K562 (cell line): ENCODE results near the gene IRGQ. TPM values are rescaled to one million over a fixed set of nuclear protein-coding genes. Genes with fewer than 3 reads are reported as not detected.

Experiments
- ATF1 ChIP-seq, 2 experiments: fragments of 450-650 bp in 1 of 2; IDR thresholded peaks; 2 replicates each; pipeline ENCODE4 v1.6.1; 2016; ENCODE audit warnings: missing compliant biosample characterization in 1 of 2, missing genetic modification characterization in 1 of 2
- BMI1 ChIP-seq: fragments of 150-350 bp; IDR thresholded peaks from 2 replicates; pipeline ENCODE4 v1.6.1; 2014; ENCODE audit warnings: low read length
- CCNT2 ChIP-seq: IDR thresholded peaks from 2 replicates; pipeline ENCODE4 v1.6.1; 2011; ENCODE audit warnings: borderline replicate concordance, low read depth, mild to moderate bottlenecking, moderate library complexity, mixed read lengths, low read length; ENCODE audit not compliant: insufficient read length; ENCODE audit errors: extremely low read depth
- CSDE1 ChIP-seq, 2 experiments: fragments of 450-650 bp; IDR thresholded peaks; 2 replicates each; pipeline ENCODE4 v1.6.1; 2016; ENCODE audit warnings: mild to moderate bottlenecking in 1 of 2
- DPF2 ChIP-seq: fragments of 450-650 bp; IDR thresholded peaks from 2 replicates; pipeline ENCODE4 v1.6.1; 2016
- NR2F6 ChIP-seq: fragments of 450-650 bp; formaldehyde crosslinking; IDR thresholded peaks from 2 replicates; pipeline ENCODE4 v1.4.0; 2020; ENCODE audit warnings: mild to moderate bottlenecking
- PCBP1 ChIP-seq: fragments of 200-400 bp; formaldehyde crosslinking; IDR thresholded peaks from 2 replicates; pipeline ENCODE4 v1.6.1; 2018; ENCODE audit warnings: mild to moderate bottlenecking, low read depth, low read length; ENCODE audit not compliant: poor library complexity, severe bottlenecking
- SAP30 ChIP-seq: fragments of 200-600 bp; sonication (generic); IDR thresholded peaks from 2 replicates; pipeline ENCODE4 v1.6.1; 2012; ENCODE audit warnings: borderline replicate concordance, low read depth, mild to moderate bottlenecking, moderate library complexity, low read length, control low read depth, inconsistent platforms; ENCODE audit not compliant: insufficient read depth, poor library complexity, severe bottlenecking
- SIN3B ChIP-seq: fragments of 450-650 bp; IDR thresholded peaks from 2 replicates; pipeline ENCODE4 v1.6.1; 2017; ENCODE audit warnings: low read depth, mild to moderate bottlenecking, moderate library complexity
- XRCC4 ChIP-seq: IDR thresholded peaks from one replicate; pipeline ENCODE4 v1.6.1; 2011; ENCODE audit not compliant: insufficient read depth, insufficient read length; ENCODE audit errors: extremely low read depth
- ZBTB17 ChIP-seq: fragments of 450-650 bp; formaldehyde crosslinking; IDR thresholded peaks from 2 replicates; pipeline ENCODE4 v1.4.0; 2020; ENCODE audit warnings: mild to moderate bottlenecking
- ZNF408 ChIP-seq: fragments of 250-450 bp; sonication (Bioruptor Pico); IDR thresholded peaks from 2 replicates; pipeline ENCODE4 v1.4.0; 2020; ENCODE audit warnings: low read depth, mild to moderate bottlenecking, moderate library complexity
- ZNF589 ChIP-seq: fragments of 200-800 bp; sonication (Bioruptor generic); IDR thresholded peaks from 2 replicates; pipeline ENCODE4 v1.6.1; 2016; ENCODE audit warnings: low read depth, missing genetic modification characterization, missing compliant biosample characterization
- polyA plus RNA-seq, 8 experiments: library from polyadenylated mRNA; depleted of rRNA in 4 of 8; stranded (reverse) in 5 of 8; unstranded in 3 of 8; fragments of >200 nt; fragmentation: Nextera tagmentation in 2 of 8; fragmentation: Illumina TruSeq in 1 of 8; extraction: Ambion mirVana in 2 of 8; extraction: Trizol in 1 of 8; gene quantifications; 2 replicates each; pipeline versions ENCODE4 v1.2.1 to v1.2.3, GENCODE V29; 2011 to 2014; ENCODE audit warnings: inconsistent platforms in 1 of 8, missing spikeins in 1 of 8
- total RNA-seq, 7 experiments: library from RNA; depleted of rRNA in 6 of 7; stranded (reverse); fragments of >200 nt in 6 of 7; fragmentation: Illumina TruSeq in 2 of 7; extraction: Trizol in 2 of 7; gene quantifications; 2 replicates each; pipeline versions ENCODE4 v1.2.1 to v1.2.3, GENCODE V29; 2011 to 2021; ENCODE audit warnings: low replicate concordance in 1 of 7
- TF ChIP-seq, protein P1 (sequence below), 2 experiments: IDR thresholded peaks; 2 replicates each; pipeline ENCODE4 v1.6.1; 2012; ENCODE audit warnings: improper control_type of control experiment in 2 of 2, low read depth in 2 of 2, low read length in 2 of 2, borderline replicate concordance in 1 of 2
- TF ChIP-seq, protein P2 (sequence below), 3 experiments: IDR thresholded peaks in 2 of 3; conservative IDR thresholded peaks in 1 of 3; 2 replicates each; pipeline ENCODE4 v1.5.1; 2011 to 2012; ENCODE audit warnings: low read length in 3 of 3, mild to moderate bottlenecking in 3 of 3, control low read depth in 2 of 3, improper control_type of control experiment in 1 of 3, inconsistent platforms in 1 of 3, low read depth in 1 of 3, mixed read lengths in 1 of 3, moderate library complexity in 1 of 3; ENCODE audit not compliant: insufficient read depth in 2 of 3
- TF ChIP-seq, protein P3 (sequence below), 2 experiments: fragments of 450-650 bp; IDR thresholded peaks; 2 replicates each; pipeline ENCODE4 v1.6.1; 2016
- TF ChIP-seq, protein P4 (sequence below): fragments of 250-450 bp; sonication (Bioruptor Pico); IDR thresholded peaks from 2 replicates; pipeline ENCODE4 v1.8.0; 2021; ENCODE audit warnings: moderate library complexity, mild to moderate bottlenecking, inconsistent platforms

Gene IRGQ
- total and polyA plus RNA-seq, 9 of the 15 experiments (the other 6 are each of a cell fraction or from before 2014, with no cell fraction given), result 3.5 to 19.2 (median 7.9) TPM

DNA sequence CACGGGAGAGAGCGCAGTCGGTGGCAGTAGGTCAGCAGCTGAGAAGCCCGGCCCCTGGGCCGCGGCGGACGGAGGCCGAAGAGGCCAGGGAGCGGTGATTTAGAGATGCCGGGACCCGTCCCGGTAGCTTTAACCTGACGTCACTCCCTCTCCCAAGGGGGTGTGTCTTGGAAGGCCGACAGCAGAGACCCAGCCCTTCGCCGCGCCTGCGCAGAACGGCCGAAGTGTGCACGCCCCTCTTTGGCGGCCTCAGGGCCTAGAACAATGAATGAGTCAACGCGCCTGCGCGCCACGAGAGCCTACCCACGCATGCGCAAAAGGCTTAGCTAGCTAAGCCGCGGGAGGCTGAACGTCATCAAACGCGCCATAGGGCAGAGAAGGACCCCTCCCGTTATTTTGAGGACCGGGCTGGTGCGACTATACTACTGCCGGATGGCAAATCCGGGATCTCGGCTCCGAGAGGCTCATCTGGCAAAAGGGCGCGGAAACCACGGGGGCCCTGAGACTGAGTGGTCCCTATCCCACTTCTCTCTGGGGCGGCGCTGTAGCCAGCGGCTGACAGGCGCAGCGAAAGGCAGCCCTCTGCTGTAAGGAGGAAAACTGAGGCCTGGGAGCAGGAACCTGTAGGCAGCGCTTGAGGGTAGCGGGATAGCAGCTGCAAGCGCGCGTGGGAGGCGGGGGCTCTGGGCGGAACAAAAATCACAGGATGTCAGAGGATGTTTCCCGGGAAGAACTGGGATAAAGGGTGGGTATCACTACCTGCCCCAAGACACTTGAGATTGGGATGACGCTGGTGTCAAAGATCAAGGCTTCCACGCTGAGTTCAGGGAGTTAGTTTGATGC lies at the start of gene IRGQ, which contains the start of gene ZNF576 (continued):
- TF ChIP-seq XRCC4 (no peak), BMI1 (no peak), DPF2 (peak; percentile 64), ZBTB17 (CRISPR knock-in tag) (0 out of 2 replicates have a peak, but pooled peaks have one; percentile 50), NR2F6 (CRISPR knock-in tag) (peak; percentile 87; the same call in 1 of the 2 replicates), CSDE1 (IDR thresholded peaks at IDR 0.05) (peak in 1 of 2 experiments; percentile 33; a peak in 1 of 4 replicates), CCNT2 (peak; percentile 54), SIN3B (peak; percentile 94), ATF1 (CRISPR knock-in tag; IDR thresholded peaks at IDR 0.05) (peak; percentile 90), ATF1 (tag; IDR thresholded peaks at IDR 0.05) (peak; percentile 100), ZNF408 (CRISPR knock-in tag) (no peak), SAP30 (peak; percentile 75), ZNF589 (peak; percentile 69; the same call in 1 of the 2 replicates), PCBP1 (no peak)
- TF ChIP-seq, protein P1, sequence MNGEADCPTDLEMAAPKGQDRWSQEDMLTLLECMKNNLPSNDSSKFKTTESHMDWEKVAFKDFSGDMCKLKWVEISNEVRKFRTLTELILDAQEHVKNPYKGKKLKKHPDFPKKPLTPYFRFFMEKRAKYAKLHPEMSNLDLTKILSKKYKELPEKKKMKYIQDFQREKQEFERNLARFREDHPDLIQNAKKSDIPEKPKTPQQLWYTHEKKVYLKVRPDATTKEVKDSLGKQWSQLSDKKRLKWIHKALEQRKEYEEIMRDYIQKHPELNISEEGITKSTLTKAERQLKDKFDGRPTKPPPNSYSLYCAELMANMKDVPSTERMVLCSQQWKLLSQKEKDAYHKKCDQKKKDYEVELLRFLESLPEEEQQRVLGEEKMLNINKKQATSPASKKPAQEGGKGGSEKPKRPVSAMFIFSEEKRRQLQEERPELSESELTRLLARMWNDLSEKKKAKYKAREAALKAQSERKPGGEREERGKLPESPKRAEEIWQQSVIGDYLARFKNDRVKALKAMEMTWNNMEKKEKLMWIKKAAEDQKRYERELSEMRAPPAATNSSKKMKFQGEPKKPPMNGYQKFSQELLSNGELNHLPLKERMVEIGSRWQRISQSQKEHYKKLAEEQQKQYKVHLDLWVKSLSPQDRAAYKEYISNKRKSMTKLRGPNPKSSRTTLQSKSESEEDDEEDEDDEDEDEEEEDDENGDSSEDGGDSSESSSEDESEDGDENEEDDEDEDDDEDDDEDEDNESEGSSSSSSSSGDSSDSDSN (IDR thresholded peaks at IDR 0.05; ENCODE audit: borderline replicate concordance in 1 of 2, low read depth in 2 of 2, low read length in 2 of 2), result 0 out of 4 replicates have a peak, but pooled peaks of 1 of the 2 experiments have one; percentile 41
- TF ChIP-seq, protein P2, sequence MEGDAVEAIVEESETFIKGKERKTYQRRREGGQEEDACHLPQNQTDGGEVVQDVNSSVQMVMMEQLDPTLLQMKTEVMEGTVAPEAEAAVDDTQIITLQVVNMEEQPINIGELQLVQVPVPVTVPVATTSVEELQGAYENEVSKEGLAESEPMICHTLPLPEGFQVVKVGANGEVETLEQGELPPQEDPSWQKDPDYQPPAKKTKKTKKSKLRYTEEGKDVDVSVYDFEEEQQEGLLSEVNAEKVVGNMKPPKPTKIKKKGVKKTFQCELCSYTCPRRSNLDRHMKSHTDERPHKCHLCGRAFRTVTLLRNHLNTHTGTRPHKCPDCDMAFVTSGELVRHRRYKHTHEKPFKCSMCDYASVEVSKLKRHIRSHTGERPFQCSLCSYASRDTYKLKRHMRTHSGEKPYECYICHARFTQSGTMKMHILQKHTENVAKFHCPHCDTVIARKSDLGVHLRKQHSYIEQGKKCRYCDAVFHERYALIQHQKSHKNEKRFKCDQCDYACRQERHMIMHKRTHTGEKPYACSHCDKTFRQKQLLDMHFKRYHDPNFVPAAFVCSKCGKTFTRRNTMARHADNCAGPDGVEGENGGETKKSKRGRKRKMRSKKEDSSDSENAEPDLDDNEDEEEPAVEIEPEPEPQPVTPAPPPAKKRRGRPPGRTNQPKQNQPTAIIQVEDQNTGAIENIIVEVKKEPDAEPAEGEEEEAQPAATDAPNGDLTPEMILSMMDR (IDR thresholded peaks at IDR 0.05 in 2 of 3, conservative IDR thresholded peaks at IDR 0.05 in 1 of 3; ENCODE audit: insufficient read depth in 2 of 3, low read depth in 1 of 3, low read length in 3 of 3), result peak in 2 of 3 experiments; percentile 12 to 30; a peak in 3 of 6 replicates
- TF ChIP-seq, protein P3, sequence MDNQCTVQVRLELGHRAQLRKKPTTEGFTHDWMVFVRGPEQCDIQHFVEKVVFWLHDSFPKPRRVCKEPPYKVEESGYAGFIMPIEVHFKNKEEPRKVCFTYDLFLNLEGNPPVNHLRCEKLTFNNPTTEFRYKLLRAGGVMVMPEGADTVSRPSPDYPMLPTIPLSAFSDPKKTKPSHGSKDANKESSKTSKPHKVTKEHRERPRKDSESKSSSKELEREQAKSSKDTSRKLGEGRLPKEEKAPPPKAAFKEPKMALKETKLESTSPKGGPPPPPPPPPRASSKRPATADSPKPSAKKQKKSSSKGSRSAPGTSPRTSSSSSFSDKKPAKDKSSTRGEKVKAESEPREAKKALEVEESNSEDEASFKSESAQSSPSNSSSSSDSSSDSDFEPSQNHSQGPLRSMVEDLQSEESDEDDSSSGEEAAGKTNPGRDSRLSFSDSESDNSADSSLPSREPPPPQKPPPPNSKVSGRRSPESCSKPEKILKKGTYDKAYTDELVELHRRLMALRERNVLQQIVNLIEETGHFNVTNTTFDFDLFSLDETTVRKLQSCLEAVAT (IDR thresholded peaks at IDR 0.05), result 0 out of 4 replicates have a peak, but pooled peaks of 1 of the 2 experiments have one; percentile 3
- TF ChIP-seq, protein P4, sequence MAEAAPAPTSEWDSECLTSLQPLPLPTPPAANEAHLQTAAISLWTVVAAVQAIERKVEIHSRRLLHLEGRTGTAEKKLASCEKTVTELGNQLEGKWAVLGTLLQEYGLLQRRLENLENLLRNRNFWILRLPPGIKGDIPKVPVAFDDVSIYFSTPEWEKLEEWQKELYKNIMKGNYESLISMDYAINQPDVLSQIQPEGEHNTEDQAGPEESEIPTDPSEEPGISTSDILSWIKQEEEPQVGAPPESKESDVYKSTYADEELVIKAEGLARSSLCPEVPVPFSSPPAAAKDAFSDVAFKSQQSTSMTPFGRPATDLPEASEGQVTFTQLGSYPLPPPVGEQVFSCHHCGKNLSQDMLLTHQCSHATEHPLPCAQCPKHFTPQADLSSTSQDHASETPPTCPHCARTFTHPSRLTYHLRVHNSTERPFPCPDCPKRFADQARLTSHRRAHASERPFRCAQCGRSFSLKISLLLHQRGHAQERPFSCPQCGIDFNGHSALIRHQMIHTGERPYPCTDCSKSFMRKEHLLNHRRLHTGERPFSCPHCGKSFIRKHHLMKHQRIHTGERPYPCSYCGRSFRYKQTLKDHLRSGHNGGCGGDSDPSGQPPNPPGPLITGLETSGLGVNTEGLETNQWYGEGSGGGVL, result no peak
